Measurements from ENCODE around the gene MEF2C. TPM values are rescaled to one million over a fixed set of nuclear protein-coding genes. Genes with fewer than 3 reads are reported as not detected.

Gene MEF2C
- polyA plus RNA-seq, 1 donor from 2014 or later: 238 TPM

DNA sequence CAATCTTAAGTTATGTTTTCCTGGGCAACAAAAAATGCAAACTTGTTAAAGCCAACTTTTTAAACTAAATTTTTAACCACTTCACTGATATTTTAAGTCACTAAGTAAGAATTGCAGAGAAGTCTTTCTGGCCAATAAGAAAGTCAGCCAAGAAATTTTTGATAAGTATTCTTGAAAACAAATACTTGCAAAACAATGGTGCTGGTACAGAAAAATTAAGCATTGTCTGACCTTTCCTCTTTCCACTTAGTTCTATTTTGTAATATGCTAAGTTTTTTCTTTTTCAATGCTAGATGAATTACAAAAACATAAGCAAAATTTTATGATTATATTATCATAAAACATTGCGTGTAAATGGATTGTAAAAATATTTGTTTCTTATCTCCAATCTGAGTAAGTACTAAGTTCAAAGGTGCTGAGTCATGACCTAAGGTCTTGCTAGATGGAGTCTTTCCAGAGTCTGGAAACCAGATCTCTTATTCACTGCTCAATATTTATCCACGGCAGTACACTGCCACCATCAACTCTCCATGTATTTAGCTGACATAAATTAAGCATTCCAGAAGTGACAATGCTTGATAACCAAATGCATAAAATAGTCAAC, 139.7 kb downstream of the MEF2C start:
- H3K36me3 Mint-ChIP-seq: peaks cover 14% of the 10 kb centered on the region
- H3K4me1 Mint-ChIP-seq: peaks cover 29 to 37% (median 33%) of the 10 kb centered on the region in 3 donors
- H3K9me3 Mint-ChIP-seq: no peaks in the 10 kb centered on the region
- no peaks in the 10 kb centered on the region for H3K27me3 Mint-ChIP-seq
- no peak overlapping the region for H3K4me3 Mint-ChIP-seq
- H3K27ac Mint-ChIP-seq: peak overlapping the region in 1 of 3 donors; percentile 16

GRCh38 chr5:88741964-88742363, 141.0 kb downstream of the MEF2C start:
- Mint-ChIP-seq H3K27me3 (no peaks in the 10 kb centered on the region), H3K27ac (peak overlapping the region; percentile 55 to 81 (median 76)), H3K9me3 (no peaks in the 10 kb centered on the region), H3K4me3 (peak overlapping the region in 2 of 4 donors; percentile 13 to 17), H3K36me3 (peaks cover 15% of the 10 kb centered on the region), H3K4me1 (peaks cover 43 to 50% (median 43%) of the 10 kb centered on the region in 3 donors)

DNA sequence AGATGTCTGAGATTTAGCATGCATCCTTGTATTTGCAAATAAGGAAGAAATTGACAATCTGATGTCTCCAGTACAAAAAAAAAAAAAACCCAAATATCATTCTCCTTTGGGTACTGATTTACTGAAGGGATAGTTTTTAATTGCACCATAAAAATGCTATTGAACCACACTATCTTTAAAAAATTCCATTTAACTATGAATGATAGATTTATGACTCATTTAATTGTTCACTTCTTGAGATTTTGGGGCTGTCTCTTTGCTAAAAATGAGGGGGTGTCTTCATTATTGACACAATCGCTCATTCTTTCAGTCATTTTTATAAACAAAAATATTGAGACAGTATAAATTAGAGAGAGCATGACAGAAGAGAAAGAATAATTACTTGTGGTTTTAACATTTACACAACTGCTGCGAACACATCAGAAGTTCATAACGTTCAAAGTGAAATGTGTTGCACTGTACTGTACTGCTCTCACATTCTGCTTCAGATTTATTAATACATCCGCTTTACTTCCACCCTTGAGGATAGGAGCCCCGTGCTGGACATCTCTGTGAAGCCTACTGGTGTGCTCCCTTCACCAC, 142.3 kb downstream of the MEF2C start:
- Mint-ChIP-seq H3K4me1 (peaks cover 49 to 55% (median 51%) of the 10 kb centered on the region in 3 donors), H3K9me3 (no peaks in the 10 kb centered on the region), H3K27me3 (no peaks in the 10 kb centered on the region), H3K27ac (peak overlapping the region; percentile 29 to 81 (median 80)), H3K4me3 (peak overlapping the region in 1 of 4 donors; percentile 46), H3K36me3 (peaks cover 12% of the 10 kb centered on the region)

DNA sequence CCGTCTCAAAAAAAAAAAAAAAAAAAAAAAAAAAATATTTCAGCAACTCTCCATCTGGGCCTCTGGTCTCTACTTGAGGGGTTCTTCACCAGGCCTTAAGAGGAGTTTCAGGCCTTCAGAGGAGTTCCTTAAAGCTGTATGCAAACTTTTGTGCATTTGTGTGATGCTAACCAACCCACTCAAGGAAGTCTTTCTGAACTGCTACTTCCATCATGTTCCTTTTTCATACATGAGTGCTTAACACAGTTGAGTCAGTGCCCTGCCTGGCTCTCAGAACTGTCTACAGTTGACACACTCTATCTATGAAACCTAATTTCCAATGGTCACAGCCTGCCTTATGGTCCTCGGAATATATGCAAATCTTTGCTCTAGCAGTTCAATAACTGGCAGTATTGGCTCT, 146.5 kb downstream of the MEF2C start:
- H3K4me1 Mint-ChIP-seq: peaks cover 71 to 75% (median 74%) of the 10 kb centered on the region in 3 donors
- H3K27me3 Mint-ChIP-seq: no peaks in the 10 kb centered on the region
- peak overlapping the region; percentile 6 to 56 (median 19) for H3K4me3 Mint-ChIP-seq
- peak overlapping the region; percentile 67 to 93 (median 93) for H3K27ac Mint-ChIP-seq
- peaks cover 1% of the 10 kb centered on the region for H3K36me3 Mint-ChIP-seq
- no peaks in the 10 kb centered on the region for H3K9me3 Mint-ChIP-seq

DNA sequence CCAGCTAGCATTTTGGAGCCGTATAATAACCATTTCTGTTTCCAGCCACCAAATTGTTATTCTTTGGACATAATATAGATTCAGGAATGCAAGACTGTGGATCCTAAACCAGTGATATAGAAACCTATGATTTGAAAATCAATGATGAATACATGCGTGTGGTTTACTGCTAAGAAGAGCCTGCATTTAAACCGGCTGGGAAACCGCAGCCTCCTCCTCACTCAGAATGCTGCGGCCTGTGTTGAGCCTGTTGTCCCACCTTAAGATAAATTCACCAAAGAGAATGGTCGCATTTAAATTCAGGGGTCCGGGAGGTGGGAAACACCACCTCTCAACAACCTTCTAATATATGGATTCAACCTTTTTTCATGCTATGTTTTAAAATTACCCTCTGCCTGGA, 148.0 kb downstream of the MEF2C start:
- H3K27ac Mint-ChIP-seq: peak overlapping the region; percentile 91 to 93 (median 92)
- peaks cover 1% of the 10 kb centered on the region for H3K36me3 Mint-ChIP-seq

GRCh38 chr5:88734191-88734640, 148.8 kb downstream of the MEF2C start:
- Mint-ChIP-seq H3K4me1 (peaks cover 67 to 74% (median 70%) of the 10 kb centered on the region in 3 donors), H3K27me3 (no peaks in the 10 kb centered on the region), H3K4me3 (peak overlapping the region; percentile 30 to 82 (median 77)), H3K9me3 (no peaks in the 10 kb centered on the region), H3K36me3 (peaks cover 1% of the 10 kb centered on the region), H3K27ac (peak overlapping the region; percentile 84 to 93 (median 92))

More for the DNA sequence above, 148.0 kb downstream of the MEF2C start:
- peak overlapping the region; percentile 8 to 89 (median 70) for H3K4me3 Mint-ChIP-seq
- no peaks in the 10 kb centered on the region for H3K27me3 Mint-ChIP-seq
- H3K9me3 Mint-ChIP-seq: no peaks in the 10 kb centered on the region
- H3K4me1 Mint-ChIP-seq: peaks cover 67 to 69% (median 67%) of the 10 kb centered on the region in 3 donors

DNA sequence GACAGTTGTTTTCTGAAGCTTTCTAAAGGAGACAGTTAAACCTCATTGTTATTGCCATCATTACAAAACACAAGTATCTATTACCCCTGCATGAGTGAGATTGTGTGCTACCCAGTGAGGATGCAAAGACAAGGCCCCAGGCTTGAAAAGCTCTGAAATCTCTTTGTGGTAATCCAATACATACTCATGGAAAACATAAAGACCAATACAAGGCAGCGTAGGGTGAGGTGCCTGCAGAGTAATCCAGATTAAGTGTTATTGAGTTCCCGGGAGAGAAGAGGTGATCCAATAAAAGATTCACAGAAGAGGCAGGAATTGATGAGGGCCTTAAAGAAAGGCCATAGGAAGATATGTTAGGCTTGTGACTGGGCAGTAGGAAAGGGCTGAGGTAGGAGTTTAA, 150.1 kb downstream of the MEF2C start:
- H3K4me1 Mint-ChIP-seq: peaks cover 58 to 62% (median 60%) of the 10 kb centered on the region in 3 donors
- peak overlapping the region in 3 of 4 donors; percentile 24 to 78 (median 73) for H3K4me3 Mint-ChIP-seq
- H3K27me3 Mint-ChIP-seq: no peaks in the 10 kb centered on the region
- no peaks in the 10 kb centered on the region for H3K36me3 Mint-ChIP-seq
- H3K9me3 Mint-ChIP-seq: no peaks in the 10 kb centered on the region
- H3K27ac Mint-ChIP-seq: peak overlapping the region; percentile 84 to 94 (median 93)

- peak overlapping the region; percentile 61 to 78 (median 74) for H3K4me3 Mint-ChIP-seq
Observed at GRCh38 chr5:88732181-88732633, 150.8 kb downstream of the MEF2C start.

DNA sequence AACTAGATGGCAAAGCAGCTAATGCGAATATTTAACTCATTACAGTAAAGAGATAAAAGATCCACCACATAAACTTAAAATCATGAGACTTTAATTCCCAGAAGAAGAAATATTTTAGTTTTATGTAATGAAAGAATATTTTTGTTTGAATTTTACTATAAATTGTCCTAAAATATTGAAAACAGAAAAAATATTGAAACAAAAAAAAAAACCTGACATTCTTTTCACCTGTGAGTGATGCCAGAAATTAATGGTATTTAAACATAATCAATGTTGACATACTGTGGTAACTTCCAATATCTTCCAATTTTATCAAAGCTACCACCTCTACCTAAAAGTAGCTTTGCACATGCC, 153.2 kb downstream of the MEF2C start:
- peaks cover 3% of the 10 kb centered on the region for H3K36me3 Mint-ChIP-seq
- no peaks in the 10 kb centered on the region for H3K9me3 Mint-ChIP-seq
- peak overlapping the region in 2 of 4 donors; percentile 7 to 51 for H3K4me3 Mint-ChIP-seq
- H3K27me3 Mint-ChIP-seq: no peaks in the 10 kb centered on the region
- H3K27ac Mint-ChIP-seq: peak overlapping the region; percentile 73 to 89 (median 87)
- H3K4me1 Mint-ChIP-seq: peaks cover 33 to 37% (median 35%) of the 10 kb centered on the region in 3 donors

More at GRCh38 chr5:88732181-88732633, 150.8 kb downstream of the MEF2C start:
- no peaks in the 10 kb centered on the region for H3K9me3 Mint-ChIP-seq
- H3K36me3 Mint-ChIP-seq: peaks cover 2% of the 10 kb centered on the region
- peak overlapping the region; percentile 84 to 94 (median 93) for H3K27ac Mint-ChIP-seq
- H3K27me3 Mint-ChIP-seq: no peaks in the 10 kb centered on the region
- peaks cover 53 to 56% (median 54%) of the 10 kb centered on the region in 3 donors for H3K4me1 Mint-ChIP-seq

- peaks cover 3% of the 10 kb centered on the region for H3K36me3 Mint-ChIP-seq
- no peaks in the 10 kb centered on the region for H3K9me3 Mint-ChIP-seq
- H3K27ac Mint-ChIP-seq: peak overlapping the region; percentile 73 to 89 (median 87)
- peaks cover 31 to 34% (median 34%) of the 10 kb centered on the region in 3 donors for H3K4me1 Mint-ChIP-seq
- H3K4me3 Mint-ChIP-seq: peak overlapping the region in 2 of 4 donors; percentile 7 to 51
- no peaks in the 10 kb centered on the region for H3K27me3 Mint-ChIP-seq
Observed at GRCh38 chr5:88729084-88729828, 153.7 kb downstream of the MEF2C start.

DNA sequence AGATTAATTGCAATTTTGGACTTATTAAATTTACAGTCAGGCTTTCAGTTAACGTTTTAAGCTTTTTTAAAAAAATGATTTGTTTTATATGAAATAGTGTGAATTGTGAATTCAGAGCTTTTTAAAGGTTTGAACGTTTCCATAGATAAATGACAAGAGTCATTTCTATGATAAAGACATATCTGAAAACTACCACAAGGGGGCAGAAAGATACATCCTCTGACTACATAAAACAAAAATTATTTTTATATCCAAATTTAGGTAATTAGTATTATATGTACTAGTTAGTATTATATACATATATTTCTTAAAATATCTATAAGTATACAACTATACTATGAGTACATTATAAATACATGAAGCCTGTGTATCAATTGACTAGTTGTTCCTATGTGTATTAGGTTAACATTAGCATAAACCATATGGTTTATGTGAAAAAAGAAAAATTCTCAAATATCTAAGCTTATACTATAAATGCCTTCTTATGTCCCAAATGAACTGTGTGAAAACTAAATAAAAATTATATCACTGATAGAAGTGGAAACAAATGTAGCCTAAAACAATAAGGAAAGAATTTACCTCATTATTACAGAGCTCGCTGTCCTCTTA, 155.2 kb downstream of the MEF2C start:
- Mint-ChIP-seq H3K36me3 (peaks cover 3% of the 10 kb centered on the region), H3K4me3 (no peak overlapping the region)

DNA sequence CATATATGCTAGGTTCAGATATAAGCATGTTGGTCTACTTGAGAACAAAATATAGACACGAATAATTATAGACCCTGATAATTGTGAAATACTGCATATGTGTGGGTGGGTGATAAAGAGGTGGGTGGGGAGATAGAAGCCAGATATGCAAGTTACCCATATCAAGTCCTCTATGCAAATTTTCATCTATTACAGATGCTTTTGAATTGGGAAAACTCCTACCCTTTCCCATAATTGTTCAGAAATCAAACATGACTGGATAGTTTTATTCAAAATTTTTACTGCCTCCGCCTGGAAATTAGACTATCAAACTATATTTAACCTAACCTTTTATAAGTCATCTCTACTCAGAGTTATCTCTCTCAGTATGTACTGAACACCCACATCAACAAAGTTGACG, 157.5 kb downstream of the MEF2C start:
- no peaks in the 10 kb centered on the region for H3K27me3 Mint-ChIP-seq

More for the DNA sequence above, 155.2 kb downstream of the MEF2C start:
- Mint-ChIP-seq H3K27me3 (no peaks in the 10 kb centered on the region), H3K27ac (peak overlapping the region in 1 of 3 donors; percentile 71), H3K9me3 (no peaks in the 10 kb centered on the region), H3K4me1 (peaks cover 19 to 24% (median 22%) of the 10 kb centered on the region in 3 donors)

DNA sequence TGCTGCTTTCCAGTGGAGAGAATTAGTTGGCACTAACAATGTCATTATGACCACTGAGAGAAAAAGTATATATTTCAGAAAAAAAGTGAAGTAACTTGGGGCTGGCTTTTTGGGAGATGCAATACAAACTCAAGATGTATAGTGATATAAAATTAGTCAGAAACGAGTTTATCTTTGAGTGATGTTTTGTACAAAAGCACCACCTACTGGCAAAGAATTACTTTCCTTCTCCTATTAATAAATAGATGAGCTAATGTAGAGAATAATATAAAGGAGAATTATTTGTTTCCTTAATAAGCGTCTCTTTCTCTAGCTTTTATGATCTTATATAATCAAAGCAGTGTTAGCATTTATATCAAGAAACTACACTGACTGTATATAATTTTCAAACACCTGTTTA, 158.8 kb downstream of the MEF2C start:
- H3K4me1 Mint-ChIP-seq: peaks cover 1 to 5% (median 2%) of the 10 kb centered on the region in 3 donors
- no peak overlapping the region for H3K4me3 Mint-ChIP-seq
- H3K36me3 Mint-ChIP-seq: peaks cover 5% of the 10 kb centered on the region
- no peaks in the 10 kb centered on the region for H3K9me3 Mint-ChIP-seq
- no peaks in the 10 kb centered on the region for H3K27me3 Mint-ChIP-seq
- H3K27ac Mint-ChIP-seq: no peak overlapping the region

More for the DNA sequence above, 157.5 kb downstream of the MEF2C start:
- Mint-ChIP-seq H3K4me3 (no peak overlapping the region), H3K36me3 (peaks cover 3% of the 10 kb centered on the region), H3K4me1 (peaks cover 5 to 11% (median 8%) of the 10 kb centered on the region in 3 donors), H3K9me3 (no peaks in the 10 kb centered on the region), H3K27ac (no peak overlapping the region)

DNA sequence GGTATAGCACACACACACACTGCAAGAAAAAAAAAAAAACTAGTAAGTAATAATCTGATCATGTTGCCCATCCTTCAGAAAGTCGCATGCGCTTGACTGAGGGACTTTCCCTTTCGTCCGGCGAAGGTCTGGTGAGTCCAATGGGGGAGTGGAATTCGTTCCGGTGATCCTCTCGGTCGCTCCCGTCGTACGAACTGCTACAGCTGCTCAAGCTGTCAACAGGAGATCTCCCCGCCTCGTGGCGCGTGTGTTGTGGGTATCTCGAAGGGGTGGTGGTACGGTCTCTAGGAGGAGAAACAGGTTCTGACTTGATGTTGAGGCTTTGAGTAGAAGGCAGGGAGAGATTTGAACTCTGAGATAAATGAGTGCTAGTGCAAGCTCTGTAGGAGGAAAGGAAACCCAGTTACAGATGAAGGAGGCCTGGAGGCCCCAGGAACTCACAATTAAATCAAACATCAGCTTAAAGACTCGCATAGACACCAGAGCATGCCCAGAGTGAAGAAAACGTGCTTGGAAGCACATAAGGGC, 160.4 kb downstream of the MEF2C start:
- peaks cover 1 to 5% (median 1%) of the 10 kb centered on the region in 3 donors for H3K4me1 Mint-ChIP-seq
- peak overlapping the region in 1 of 4 donors; percentile 83 for H3K4me3 Mint-ChIP-seq
- H3K27ac Mint-ChIP-seq: peak overlapping the region in 1 of 3 donors; percentile 77
- H3K9me3 Mint-ChIP-seq: no peaks in the 10 kb centered on the region
- H3K27me3 Mint-ChIP-seq: no peaks in the 10 kb centered on the region
- peaks cover 5% of the 10 kb centered on the region for H3K36me3 Mint-ChIP-seq

Measured in IgD-negative memory B cell (primary cell).